Measurements from ENCODE around the gene CADM4. TPM values are rescaled to one million over a fixed set of nuclear protein-coding genes. Genes with fewer than 3 reads are reported as not detected.

CADM4 gene
- total and polyA plus RNA-seq, 10 of the 15 experiments (the other 5 are each of a cell fraction or from before 2014, with no cell fraction given), result 0.04 to 0.12 (median 0.08) TPM; not detected in 5

GRCh38 chr19:43595999-43596841 lies 43.4 kb downstream of the CADM4 start, which contains the start of the genes IRGQ and ZNF576 (continued):
- peak; percentile 68 for TF ChIP-seq BCL3 (IDR thresholded peaks at IDR 0.05; ENCODE audit: borderline replicate concordance, insufficient read depth, low read depth, low read length, poor library complexity, severe bottlenecking)
- TF ChIP-seq DPF2 (IDR thresholded peaks at IDR 0.05), result peak; percentile 37; the same call in 1 of the 2 replicates
- TF ChIP-seq MYC (IDR thresholded peaks at IDR 0.05; ENCODE audit: insufficient read depth, insufficient read length, insufficient replicate concordance, low read length, severe bottlenecking), result peak; percentile 92
- peak; percentile 70 for TF ChIP-seq E2F8 (IDR thresholded peaks at IDR 0.05; ENCODE audit: low read depth, partially characterized antibody)
- no peak; the same call in 1 of the 2 replicates for TF ChIP-seq SMARCA5 (IDR thresholded peaks at IDR 0.05)
- TF ChIP-seq CBX3 (IDR thresholded peaks at IDR 0.05; ENCODE audit: borderline replicate concordance, low read depth), result no peak
- TF ChIP-seq HDGF (IDR thresholded peaks at IDR 0.05), result no peak
- TF ChIP-seq SREBF2 (IDR thresholded peaks at IDR 0.05; ENCODE audit: low read length), result no peak
- peak; percentile 97; the same call in 1 of the 2 replicates for TF ChIP-seq RB1 (IDR thresholded peaks at IDR 0.05; ENCODE audit: borderline replicate concordance)
- TF ChIP-seq STAT3 (IDR thresholded peaks at IDR 0.05; ENCODE audit: low read depth, low read length), result no peak
- TF ChIP-seq SRF (IDR thresholded peaks at IDR 0.05; ENCODE audit: low read depth in 2 of 2, low read length in 2 of 2), result peak in 1 of 2 experiments; percentile 67; a peak in 2 of 4 replicates
- peak; percentile 62; the same call in 1 of the 2 replicates for TF ChIP-seq RFX5 (IDR thresholded peaks at IDR 0.05; ENCODE audit: low read depth, low read length)
- no peak for TF ChIP-seq SP1 (IDR thresholded peaks at IDR 0.05; ENCODE audit: low read depth, low read length)
- no peak for TF ChIP-seq SMAD1 (IDR thresholded peaks at IDR 0.05; ENCODE audit: low read depth, partially characterized antibody)
- 0 out of 2 replicates have a peak, but pooled peaks have one; percentile 1 for TF ChIP-seq PAX5 (IDR thresholded peaks at IDR 0.05; ENCODE audit: borderline replicate concordance, low read depth, low read length)
- no peak for TF ChIP-seq ESRRA (IDR thresholded peaks at IDR 0.05; ENCODE audit: low read length)
- TF ChIP-seq ZNF207 (IDR thresholded peaks at IDR 0.05; ENCODE audit: borderline replicate concordance), result peak; percentile 96; the same call in 1 of the 2 replicates
- peak; percentile 71 for TF ChIP-seq MXI1 (IDR thresholded peaks at IDR 0.05; ENCODE audit: low read depth, low read length)
- TF ChIP-seq CREM (IDR thresholded peaks at IDR 0.05; ENCODE audit: low read depth), result peak; percentile 99
- TF ChIP-seq MYB (IDR thresholded peaks at IDR 0.05; ENCODE audit: borderline replicate concordance, low read depth, low read length), result peak; percentile 100
- peak; percentile 56; the same call in 1 of the 2 replicates for TF ChIP-seq ZNF687 (IDR thresholded peaks at IDR 0.05)
- TF ChIP-seq SMC3 (IDR thresholded peaks at IDR 0.05; ENCODE audit: borderline replicate concordance, low read length), result no peak
- no peak for TF ChIP-seq GABPA (IDR thresholded peaks at IDR 0.05; ENCODE audit: low read depth)
